ENCODE measurements around the gene TC2N.
A peak's percentile ranks its signal among the peaks of the same experiment; 100 is the strongest.
"Not testable (repeated sequence)": the region's sequence is repeated elsewhere in the genome, so short reads cannot be mapped to it uniquely, and the experiment has no call there.

The TC2N gene

DNA sequence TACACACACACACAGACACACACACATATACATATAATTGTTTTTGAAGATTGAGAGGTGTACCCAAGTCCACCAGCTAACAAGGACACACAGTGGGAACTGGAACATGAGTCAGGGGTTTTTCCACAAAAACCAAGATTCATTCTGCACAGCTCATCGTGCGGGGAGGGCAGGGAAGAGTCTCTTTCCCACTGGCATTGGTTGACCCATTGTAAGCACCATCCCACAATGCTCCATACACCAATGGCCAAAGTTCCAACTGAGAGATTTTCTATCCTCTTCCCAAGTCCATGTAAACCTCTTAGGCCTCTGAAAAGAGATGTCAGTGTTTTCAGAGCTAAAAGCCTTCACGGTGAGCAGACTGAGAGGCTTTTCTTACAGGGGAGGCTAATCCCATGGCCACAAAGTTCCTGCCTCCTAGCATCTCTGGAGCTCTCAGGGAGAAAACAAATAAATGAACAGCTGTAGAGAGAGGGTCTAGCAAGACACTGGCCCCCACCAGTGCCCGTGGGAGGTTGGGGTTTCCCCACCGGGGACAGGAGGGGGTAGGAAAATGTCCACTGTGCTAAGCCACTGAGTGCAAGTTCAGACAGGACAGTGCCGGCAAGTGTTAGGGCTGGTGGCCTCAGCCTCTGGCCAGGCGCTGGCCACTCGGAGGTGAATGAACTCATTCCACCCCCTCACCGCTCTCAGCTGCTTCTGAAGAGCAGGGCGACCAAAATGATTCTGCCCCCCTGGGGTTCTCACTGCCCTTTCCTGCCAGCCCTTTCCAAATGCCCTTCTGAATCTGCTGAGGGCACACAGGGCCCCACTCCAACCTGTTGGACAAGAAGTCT lies 21.5 kb upstream of the TC2N start:
- DNase-seq = no peak

DNA sequence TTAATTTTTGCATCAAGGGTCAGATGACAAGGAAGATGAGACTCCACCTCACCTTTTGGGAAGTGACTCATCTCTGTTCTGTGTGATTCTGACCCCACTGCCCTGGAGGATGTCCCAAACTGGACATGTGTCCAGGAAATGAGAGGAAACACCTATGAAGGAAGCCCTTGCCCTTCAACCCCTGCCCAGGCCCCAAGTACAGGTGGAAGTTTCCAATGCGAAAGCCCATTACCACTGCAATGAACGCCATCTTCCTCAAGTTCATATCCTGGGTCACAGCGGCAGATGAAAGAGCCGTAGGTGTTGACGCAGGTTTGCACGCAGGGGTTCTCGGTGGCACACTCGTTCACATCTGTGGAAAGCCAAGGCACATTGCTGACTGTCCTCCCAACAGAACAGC lies 19.6 kb upstream of the TC2N start:
- no peak for DNase-seq

DNA sequence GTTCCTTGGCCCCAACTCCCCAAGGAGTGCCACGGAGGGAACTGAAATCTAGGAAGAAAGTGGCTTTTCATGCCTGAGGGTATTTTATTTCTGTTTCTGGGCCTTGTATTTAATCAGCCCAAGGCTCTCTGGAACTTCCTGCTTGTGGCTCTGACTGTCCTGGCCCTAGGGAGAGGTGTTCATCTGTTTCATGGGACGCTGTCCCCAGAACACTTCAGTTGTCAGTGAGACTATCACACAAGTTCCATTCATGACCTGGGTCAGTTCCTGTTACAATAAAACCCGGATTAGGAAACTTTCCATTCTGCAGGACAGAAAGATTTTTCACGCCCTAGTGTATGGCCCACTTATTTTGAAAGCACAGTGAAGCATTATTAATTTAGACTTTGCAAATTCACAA lies 18.5 kb upstream of the TC2N start:
- DNase-seq = no peak

DNA sequence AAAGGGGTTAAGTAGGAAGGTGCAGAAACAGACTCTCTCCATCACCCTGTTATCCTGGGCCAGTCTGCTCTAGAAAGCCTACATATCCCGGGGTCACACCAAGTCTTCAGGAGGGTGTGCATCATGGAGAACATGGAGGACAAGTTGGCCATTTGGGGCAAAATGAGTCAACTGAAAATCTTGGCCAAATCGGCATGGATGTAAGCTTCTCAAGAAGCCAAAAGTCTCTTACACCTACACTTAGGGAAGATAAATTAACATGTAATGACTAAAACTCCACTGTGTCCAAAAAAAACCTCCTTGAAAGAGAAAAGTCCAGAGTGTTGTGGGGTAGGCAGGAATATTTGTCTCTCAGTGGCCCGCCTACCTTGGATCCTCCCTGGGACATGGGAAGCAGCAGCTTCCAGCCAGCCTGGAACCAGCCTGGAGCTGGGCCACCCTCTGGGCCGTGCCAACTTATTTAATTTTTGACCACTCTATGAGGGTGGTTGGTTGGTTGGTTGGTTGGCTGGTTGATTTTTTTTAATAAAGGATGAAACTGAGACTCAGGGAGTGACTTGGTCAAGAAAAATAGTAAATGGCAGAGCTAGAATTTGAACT lies 17.9 kb upstream of the TC2N start:
- no peak for DNase-seq

DNA sequence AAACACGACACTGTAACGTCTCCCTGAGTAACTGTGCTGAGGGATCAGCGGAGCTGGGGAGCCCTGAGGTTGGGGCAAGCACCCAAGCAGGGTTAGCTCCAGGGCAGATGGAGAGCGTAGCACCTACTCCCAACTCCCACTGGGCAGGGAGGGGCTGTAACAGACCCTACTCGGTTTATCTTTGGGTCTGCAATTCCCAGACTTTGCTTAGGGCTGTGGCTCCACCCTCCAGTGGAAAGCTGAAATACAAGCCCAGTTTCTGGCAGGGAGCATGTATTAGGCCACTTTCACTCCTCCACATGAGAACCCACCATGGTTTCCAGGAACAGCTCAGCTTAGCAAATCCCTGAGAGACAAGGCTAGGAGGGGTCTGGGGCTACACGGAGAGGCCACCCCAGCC lies 17.3 kb upstream of the TC2N start:
- no peak for DNase-seq

DNA sequence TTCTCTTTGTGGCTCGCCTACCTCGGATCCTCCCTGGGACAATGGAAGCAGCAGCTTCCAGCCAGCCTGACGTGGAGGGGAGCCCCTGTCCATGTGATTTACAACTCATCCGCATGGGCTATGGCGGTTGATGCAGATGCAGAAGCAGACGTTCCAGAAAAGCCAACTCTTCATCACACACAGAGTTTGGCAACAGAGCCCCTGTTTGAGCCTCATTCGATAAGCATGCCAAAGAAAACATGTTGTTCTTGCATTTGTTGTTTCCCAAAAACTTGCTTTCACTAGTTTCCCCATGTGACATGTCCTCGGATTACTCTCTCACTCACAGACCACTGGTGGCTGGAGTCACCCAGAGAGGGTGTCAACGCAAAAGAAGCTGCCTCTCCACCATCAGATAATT lies 16.4 kb upstream of the TC2N start:
- no peak for DNase-seq

DNA sequence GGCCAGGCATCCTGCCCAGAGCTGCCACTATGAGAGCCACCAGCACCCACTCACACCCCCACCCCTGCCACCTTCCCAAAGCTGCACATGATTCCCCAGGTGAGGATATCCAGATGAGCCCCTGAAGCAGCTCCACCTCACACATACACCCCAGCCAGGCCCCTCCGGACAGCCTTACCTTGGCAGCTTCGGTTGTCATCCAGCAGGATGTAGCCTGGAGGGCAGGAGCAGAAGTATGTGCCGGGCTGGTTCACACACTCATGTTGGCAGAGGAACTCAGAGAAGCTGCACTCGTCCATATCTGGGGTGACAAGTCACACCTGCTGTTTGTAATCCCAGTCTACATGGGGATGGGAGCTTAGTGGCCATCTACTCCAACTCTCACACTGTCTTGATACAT lies 15.4 kb upstream of the TC2N start:
- DNase-seq = no peak

DNA sequence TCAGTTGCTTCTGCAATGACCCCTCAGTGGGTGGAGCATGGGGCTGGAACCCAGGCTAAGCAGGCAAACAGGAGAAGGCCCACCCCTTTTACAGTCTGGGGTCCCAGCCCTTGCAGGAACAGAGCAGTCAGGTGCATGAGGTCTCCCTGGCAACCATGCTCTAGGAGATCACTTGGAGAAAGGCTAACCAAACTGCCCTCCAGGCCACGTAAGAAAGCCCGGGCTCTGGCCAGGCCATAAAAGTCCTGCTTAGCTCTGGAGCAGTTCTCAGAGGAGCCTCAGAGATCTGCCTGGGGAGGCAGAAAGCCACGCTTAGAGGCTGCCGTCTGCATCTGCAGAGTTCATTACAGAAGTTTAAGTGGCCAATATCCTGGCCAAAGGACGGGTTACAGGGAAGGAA lies 15.0 kb upstream of the TC2N start:
- no peak for DNase-seq

DNA sequence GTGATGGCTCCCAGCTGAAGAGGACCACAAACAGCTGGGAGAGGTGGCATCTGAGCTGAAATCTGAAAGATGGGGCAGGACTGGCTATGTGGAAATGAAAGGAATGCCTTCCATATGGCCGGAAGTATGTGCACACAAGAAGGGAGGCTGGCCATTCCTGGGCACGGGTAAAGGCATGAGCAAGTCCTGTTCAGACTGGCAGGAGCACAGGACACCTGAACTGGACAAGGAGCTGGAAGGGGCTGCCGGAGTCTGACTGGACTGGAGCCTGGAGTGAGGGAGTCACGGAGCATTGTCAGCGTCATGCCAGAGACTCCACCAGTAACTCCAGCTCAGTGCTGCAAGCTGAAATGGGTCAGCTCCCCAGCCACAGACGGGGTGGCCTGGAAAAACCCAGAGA lies 11.9 kb upstream of the TC2N start:
- DNase-seq = no peak

DNA sequence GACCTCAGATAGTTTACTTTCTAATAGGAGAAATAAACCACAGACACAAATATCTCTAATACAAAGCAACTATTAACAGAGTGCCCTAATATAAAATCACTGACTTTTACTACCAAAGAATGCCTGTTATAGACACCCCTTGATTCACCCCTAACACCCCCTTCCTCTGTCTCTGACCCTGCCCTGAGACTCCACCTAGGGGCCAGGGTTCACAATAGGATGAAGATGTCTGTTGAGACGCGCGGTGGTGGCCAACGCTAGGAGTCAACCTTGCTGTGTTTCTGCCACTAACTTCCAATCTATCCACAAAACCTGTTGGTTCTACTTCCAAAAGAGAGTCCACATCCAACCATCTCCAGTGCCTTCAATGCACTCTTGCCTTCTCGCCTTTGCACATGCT lies 10.9 kb upstream of the TC2N start:
- DNase-seq = no peak

DNA sequence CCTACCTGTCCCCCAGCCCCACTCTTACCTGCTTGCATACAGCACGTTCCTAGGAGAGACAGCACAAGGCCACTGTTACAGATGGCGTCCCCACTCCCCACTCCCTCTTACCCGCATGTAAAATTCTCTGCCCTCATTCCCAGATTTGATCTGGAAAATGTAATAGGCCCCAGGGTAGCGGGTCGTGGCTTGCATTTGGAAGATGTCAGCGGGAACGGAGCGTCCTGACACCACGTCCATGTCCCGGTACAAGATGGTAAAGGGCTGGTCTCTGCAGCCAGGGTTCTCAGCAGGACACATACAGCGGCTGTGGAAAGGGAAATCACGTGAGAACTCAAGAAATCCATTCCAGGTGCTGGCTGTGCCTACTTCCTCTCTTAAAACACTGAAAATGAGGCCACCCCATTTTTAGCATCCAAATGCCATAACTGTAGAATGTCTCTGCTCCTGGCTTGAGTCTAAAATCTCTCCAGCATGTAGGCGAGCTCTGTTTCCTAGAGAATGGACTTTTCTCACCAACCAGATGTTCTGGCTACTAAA lies 10.1 kb upstream of the TC2N start:
- DNase-seq = no peak

DNA sequence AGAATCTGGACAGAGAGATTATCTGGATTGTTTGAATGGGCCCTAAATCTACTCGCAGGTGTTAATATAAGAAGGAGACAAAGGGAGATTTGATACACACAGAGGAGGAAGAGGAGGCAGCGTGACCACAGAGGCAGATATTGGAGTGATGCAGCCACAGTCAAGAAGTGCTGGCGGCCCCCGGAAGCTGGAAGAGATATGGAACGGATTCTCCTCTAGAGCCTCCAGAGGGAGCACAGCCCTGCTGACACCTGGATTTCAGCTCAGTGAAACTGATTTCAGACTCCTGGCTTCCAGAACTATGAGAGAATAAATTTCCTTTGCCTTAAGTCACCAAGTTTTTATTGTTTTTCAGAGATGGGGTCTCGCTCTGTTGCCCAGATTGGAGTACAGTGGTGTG lies 9.2 kb upstream of the TC2N start:
- no peak for DNase-seq

DNA sequence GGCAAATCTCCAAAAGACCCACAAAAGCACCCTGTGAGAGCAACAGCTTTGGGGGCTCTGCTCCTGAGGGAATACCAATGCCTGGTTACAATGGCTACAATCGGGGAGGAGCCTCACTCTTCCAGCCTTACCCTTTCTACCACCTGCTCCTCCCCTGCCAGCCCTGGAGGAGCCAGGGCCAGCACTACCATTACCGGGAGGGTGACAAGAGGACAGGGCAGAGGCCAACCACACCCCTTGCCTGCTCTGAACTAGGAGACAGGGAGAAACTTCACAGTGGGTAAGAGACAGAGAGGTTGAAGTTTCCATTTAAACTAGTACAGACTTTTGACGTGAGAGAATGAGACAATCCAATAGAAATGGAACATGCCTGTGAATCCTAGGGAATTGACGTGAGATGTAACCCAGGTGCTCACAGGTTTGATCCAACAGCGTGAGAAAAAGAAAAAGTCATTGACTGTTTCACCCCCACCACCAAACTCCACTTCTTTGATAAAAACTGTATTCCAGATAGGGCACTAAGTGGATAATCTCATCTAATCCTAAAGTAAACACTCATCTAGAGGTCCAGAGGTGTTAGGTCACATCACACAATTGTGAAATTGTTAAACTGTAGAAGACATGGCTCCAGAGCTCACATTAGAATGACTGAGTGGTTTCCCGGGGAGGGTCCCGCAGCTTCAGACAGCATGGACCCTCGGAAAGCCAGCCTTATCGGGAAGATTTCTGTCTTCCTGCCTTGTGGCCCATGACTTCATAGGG lies 8.4 kb upstream of the TC2N start:
- no peak for DNase-seq

DNA sequence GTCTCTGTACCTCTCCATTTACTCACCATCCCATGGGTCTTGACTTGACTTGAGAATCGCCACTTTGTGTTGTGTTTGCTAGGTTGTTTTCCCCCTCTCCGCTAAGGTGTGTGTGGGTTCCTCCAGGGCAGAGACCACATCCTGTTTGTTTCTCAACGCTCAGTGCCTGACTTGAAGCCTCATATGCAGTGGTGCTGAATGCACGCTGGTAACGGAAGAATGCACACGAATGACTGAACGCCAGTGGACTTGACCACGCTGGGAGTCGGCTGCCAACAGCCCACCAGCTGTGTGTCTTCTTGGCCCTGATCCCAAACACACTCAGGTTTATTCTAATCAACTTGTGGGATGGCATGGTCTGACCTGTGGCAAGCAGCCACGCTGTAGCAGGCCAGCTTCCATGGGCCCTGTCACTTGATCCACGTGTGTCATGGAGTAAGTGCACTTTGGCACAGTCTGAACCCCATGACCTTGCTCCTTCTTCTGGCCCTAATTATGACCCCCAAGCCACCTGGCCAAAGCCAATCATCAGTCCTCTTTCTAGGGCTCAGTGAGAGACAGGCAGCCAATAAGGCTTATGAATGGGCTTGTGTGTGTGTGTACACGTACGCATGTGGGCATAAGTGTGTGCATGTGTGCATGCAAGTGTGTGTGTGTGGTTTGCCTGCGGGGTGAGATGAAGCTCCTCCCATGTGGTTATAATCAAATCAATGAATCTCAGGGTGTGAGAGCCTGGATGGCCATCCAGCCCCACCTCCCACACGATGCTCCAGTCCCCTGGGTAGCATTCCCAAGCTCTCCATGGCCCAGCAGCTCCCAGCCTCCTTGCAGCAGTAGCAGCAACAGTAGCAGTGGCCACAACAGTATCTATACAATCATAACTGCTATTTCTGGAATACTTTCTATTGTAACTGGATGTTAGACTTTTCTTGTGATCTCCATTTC lies 6.4 kb upstream of the TC2N start:
- no peak for DNase-seq

DNA sequence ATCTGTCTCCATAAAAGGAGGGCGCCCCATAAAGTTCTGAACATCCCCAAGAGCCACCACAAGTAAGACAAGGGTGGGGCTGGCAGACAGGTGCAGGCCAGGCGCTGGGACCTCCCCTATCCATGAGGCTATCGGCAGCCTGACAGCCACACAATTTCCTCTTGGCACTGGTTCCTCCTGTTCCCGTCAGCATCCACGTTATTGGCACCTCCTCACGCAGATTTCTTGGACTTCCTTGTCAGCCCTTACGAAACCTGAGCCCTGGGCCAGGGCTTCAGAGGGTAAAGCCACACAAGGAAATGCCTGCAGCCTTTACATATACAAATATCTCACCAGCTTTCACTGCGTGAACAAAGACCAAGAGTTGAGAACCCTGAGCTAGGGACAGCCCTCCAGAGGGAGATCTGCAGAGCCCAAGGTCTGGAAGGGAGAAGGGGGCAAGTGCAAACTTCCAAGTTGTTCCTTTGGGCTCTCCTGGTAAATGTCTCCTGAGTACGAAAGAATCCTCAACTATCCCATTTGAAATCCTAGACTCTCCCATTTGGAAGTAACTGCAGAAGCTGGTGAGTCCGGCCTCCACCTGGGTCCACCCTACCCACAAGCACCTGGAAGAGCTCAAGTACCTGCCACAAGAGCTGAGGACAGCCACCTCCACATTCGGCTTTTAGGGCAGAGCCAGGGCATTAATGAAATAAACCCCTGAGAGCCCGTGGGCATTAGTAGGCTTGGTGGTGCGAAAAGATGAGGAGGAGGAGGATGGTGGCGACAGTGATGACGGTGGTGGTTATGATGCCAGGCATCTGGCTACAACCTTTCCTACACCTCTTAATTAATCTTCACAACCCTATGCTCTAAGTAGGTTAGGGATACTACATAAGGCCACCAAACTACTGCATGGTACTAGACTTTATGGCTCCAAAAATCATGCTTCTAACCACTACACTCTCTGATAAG lies 5.5 kb upstream of the TC2N start:
- peak; percentile 35 for DNase-seq

DNA sequence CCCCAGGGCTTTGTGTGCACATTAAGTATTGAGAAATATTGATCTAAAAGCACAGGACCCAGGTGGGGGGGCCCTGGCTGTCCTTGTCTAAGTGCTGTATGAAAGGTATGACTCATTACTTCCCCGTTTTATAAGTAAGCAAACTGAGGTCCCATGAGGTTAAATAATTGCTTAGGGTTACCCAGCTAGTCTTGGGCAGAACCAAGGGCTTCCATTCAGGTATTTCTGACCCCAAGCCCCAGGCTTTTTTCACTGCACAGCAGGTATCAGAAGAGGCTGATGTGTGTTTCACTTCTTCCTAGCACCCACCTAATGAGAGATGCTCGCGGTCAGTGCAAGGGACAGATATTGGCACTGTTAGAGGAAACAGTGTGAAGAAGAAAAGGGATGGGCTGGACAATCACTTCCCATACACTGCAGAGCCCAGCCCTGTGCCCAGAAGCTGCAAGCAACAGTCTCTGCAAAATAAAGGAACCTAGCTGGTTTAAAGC lies 4.7 kb upstream of the TC2N start:
- DNase-seq = no peak

DNA sequence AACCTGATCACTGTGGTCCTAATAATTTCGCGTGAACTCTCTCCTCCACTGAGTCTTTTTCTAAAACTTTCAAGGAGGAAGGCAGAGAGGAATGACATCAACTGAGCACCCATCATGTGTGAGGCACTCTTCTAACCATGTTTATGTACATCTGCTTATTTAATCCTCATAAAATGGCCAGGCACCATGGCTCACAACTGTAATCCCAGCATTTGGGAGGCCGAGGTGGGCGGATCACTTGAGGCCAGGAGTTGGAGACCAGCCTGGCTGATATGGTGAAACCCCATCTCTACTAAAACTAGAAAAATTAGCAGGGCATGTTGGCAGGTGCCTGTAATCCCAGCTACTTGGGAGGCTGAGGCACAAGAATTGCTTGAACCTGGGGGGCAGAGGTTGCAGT lies 4.1 kb upstream of the TC2N start:
- not testable (repeated sequence) for DNase-seq

DNA sequence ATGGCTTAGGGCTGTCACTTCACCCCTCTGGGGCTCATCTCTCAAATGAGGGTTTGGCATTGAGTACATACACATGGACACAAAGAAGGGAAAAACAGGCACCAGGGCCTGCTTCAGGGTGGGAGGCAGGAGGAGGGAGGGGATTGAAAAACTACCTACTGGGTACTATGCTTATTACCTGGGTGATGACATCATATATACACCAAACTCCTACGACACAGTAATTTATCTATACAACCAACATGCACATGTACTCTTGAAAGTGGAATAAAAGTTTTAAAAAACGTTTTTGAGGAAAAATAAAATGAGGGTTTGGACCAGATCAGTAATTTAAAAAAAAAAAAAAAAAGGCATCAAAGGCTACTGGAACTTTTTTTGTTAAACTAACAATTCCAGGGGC lies 3.6 kb upstream of the TC2N start:
- DNase-seq = no peak

DNA sequence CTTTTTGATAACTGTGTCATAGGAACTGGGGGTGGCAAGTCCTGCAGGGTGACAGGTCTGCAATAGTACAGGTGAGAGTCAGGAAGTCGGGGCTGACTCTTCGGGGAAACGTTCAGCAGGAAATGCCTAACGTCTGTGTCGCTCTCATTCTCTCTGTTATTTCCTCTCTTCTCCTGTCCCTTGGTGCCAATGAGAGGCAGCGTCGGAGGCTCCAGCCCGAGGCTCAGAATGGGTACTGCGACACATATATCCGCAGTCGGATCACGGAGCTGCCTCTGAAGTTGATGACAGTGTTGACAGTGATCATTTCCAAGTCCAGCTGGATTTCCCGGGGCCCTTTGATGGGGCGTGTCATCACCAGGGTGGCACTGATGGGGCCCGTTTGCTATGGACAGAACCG lies 2.7 kb upstream of the TC2N start:
- peak; percentile 5 for DNase-seq

DNA sequence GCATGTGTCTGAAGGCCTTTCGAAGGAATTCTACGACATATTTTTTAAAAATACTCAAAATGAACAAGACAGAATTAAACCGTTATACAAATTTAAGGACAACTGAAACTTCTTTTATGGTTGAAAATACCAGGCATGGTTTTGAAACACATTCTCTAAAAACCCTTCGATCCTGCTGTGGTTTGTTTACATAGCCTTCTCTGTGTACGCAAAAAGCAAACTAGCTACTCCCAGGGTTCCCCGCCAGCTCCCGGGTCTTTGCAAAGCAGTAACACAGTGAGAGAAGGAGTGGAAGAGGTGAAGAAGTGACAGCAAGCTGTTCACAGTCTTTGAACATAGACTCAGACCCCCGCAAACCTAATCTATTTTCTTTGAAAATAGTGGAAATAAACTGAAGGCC lies 2.2 kb upstream of the TC2N start:
- DNase-seq = no peak

All from NCI-H226 (cell line).